ENCODE measurements around the gene IGF1.

- no peak for TF ChIP-seq ZNF274 (IDR thresholded peaks at IDR 0.05; ENCODE audit: low read depth, low read length)
- no peak for TF ChIP-seq SUZ12 (IDR thresholded peaks at IDR 0.05; ENCODE audit: extremely low read depth, insufficient read depth, insufficient read length)
- no peak for TF ChIP-seq YY1 (IDR thresholded peaks at IDR 0.05; ENCODE audit: insufficient read depth, insufficient read length)
Measured at GRCh38 chr12:102481705-102482425, 1.5 kb upstream of the IGF1 start.
